K562 treated with DMSO at 1 percent for 12 hours (cell line): ENCODE data around the gene SPEN. TPM values are rescaled to one million over a fixed set of nuclear protein-coding genes. Genes with fewer than 3 reads are reported as not detected.

Source experiments
- total RNA-seq: library from RNA; unstranded; fragments of 300-600 nt; gene quantifications from 2 replicates; pipeline ENCODE4 v1.2.3, GENCODE V29; 2022; ENCODE audit not compliant: insufficient read depth

SPEN gene, protein sequence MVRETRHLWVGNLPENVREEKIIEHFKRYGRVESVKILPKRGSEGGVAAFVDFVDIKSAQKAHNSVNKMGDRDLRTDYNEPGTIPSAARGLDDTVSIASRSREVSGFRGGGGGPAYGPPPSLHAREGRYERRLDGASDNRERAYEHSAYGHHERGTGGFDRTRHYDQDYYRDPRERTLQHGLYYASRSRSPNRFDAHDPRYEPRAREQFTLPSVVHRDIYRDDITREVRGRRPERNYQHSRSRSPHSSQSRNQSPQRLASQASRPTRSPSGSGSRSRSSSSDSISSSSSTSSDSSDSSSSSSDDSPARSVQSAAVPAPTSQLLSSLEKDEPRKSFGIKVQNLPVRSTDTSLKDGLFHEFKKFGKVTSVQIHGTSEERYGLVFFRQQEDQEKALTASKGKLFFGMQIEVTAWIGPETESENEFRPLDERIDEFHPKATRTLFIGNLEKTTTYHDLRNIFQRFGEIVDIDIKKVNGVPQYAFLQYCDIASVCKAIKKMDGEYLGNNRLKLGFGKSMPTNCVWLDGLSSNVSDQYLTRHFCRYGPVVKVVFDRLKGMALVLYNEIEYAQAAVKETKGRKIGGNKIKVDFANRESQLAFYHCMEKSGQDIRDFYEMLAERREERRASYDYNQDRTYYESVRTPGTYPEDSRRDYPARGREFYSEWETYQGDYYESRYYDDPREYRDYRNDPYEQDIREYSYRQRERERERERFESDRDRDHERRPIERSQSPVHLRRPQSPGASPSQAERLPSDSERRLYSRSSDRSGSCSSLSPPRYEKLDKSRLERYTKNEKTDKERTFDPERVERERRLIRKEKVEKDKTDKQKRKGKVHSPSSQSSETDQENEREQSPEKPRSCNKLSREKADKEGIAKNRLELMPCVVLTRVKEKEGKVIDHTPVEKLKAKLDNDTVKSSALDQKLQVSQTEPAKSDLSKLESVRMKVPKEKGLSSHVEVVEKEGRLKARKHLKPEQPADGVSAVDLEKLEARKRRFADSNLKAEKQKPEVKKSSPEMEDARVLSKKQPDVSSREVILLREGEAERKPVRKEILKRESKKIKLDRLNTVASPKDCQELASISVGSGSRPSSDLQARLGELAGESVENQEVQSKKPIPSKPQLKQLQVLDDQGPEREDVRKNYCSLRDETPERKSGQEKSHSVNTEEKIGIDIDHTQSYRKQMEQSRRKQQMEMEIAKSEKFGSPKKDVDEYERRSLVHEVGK (N-terminal part only)
- total RNA-seq, result 9.8 and 56.4 TPM in 2 replicates

DNA sequence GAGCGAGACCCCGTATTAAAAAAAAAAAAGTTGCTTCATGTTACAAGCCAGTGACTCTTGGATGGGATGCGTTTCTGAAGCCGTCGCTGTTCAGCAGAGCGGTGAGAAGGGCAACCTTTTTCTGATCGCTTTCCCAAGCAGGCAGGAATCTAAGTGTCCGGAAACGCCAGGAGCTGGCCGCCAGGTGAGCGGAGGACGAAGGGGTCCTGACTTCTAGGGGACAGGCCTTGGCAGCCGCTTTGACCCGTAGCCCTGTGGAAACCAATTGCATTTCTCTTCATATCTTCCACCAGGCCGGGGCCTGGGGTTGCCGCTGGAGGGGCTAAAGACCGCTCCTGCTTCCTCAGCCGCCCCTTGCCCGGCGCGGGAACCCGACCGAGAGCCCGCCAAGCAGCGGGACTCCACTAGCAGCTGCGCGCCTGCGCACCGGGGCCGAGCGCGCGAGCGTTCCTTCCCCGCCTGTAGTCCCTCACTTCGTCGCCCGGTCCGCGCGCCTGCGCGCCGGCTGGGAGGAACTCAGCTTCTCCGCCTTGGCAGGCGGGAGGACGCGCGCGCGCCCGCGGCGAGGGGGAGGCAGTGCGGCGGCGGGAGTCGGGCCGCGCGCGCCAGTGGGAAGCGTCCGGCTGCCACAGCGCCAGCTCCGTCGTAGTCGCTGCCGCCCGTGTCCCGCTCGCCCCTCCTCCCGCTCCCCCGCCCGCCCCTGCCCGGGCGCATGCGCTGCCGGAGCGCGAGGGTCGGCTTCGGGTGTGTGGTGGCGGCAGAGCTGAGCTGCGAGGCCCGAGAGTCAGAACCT, at the start of gene SPEN:
SPEN (plus strand) TSS at position 608 of the 793 bp plus-strand sequence. CDS start 361 bp downstream, outside the sequence.

DNA sequence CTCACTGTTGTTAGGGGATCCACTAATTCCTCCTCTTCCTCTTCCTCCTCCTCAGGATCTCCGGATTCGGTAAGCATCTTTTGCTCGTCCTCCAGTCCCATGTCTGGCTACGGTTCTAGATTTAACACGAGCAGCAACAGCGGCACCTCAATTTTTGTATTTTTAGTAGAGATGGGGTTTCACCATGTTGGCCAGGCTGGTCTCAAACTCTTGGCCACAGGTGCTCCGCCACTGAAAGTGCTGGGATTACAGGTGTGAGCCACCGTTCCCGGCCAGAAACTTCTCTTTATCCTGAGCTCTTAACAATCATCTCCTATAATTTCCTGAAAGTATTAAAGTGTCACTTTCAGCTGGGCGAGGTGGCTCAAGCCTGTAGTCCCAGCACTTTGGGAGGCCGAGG, 40.0 kb upstream of the SPEN start, which contains the start of gene UQCRHL:
UQCRHL (minus strand) TSS at position 101 of the 400 bp plus-strand sequence; CDS start at position 101, 0 bp downstream.

DNA sequence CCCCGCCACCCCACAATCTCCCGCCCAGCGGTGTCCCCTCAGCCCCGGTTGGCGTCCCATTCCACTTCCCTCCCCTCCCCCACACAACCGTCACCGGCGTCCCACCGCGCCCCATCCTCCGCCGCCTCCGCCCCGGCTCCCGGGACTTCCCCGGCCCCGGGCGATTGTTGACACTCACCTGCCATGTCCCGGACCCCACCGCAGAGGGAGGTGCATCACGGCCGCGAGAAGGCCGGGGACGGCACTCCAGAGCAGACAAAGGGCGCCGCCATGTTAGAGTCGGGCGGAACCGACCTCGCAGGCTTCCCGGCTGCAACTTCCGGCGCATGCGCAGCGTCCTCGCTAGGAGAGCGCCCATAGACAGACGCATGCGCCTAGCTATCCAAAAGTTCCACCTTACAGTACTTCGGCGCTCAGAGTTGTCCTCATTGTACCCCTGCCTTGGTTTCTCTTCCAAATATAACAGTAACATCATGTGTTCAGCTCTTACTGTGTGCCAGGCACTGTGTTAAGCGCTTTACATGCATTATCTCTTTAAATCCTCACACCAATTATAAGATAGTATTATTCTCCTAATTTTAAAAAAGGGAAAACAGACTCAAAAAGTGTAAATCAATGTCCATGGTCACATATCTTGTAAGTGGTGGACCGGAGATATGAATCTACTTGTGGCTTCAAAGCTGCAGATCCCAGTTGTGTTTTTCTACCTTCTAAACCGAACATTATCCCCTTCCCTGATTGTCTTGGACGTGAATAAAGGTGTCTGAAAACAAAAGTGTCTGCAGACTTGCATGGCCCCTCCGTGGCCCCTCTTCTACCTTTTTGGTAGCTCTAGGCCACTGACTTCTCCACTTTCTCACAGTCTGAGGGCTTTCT, 128.5 kb downstream of the SPEN start, which contains the start of gene ZBTB17:
ZBTB17 (minus strand) TSS at position 297 of the 876 bp plus-strand sequence. CDS start 27,606 bp downstream, outside the sequence.

Other genes starting within 250 kb of the SPEN start
- 2.8 and 16.8 TPM in 2 replicates for gene DDI2, start 230.2 kb upstream of the SPEN start, total RNA-seq
- gene PLEKHM2, start 163.4 kb upstream of the SPEN start, total RNA-seq, result 54.4 and 81.6 TPM in 2 replicates
- 1.4 TPM in 1 of 2 replicates, not detected in the other for gene SLC25A34, start 111.4 kb upstream of the SPEN start, total RNA-seq
- not detected in 2 replicates for gene TMEM82, start 105.2 kb upstream of the SPEN start, total RNA-seq
- not detected in 2 replicates for gene FBLIM1, start 88.9 kb upstream of the SPEN start, total RNA-seq
- gene UQCRHL, start 40.1 kb upstream of the SPEN start, total RNA-seq, result 2.1 and 3.0 TPM in 2 replicates
- 35.8 and 37.4 TPM in 2 replicates for gene ZBTB17, start 128.4 kb downstream of the SPEN start, total RNA-seq
- not detected in 2 replicates for gene SRARP, start 156.5 kb downstream of the SPEN start, total RNA-seq
- gene HSPB7, start 170.3 kb downstream of the SPEN start, total RNA-seq, result not detected in 2 replicates
- 0.42 TPM in 1 of 2 replicates, not detected in the other for gene CLCNKA, start 174.3 kb downstream of the SPEN start, total RNA-seq
- gene CLCNKB, start 196.1 kb downstream of the SPEN start, total RNA-seq, result 0.69 TPM in 1 of 2 replicates, not detected in the other
- gene FAM131C, start 225.9 kb downstream of the SPEN start, total RNA-seq, result 0.39 TPM in 1 of 2 replicates, not detected in the other